HEK293T (cell line): ENCODE measurements around the gene TSPAN9.

Source experiments
- ARNT ChIP-seq: fragments of 450-650 bp; IDR thresholded peaks from 2 replicates; pipeline ENCODE4 v1.6.1; 2017; ENCODE audit warnings: mild to moderate bottlenecking
- CTBP1 ChIP-seq: fragments of 450-650 bp; IDR thresholded peaks from 2 replicates; pipeline ENCODE4 v1.6.1; 2016; ENCODE audit warnings: borderline replicate concordance
- FOXA1 ChIP-seq: fragments of 450-650 bp; IDR thresholded peaks from 2 replicates; pipeline ENCODE4 v1.6.1; 2016; ENCODE audit warnings: mild to moderate bottlenecking
- LEF1 ChIP-seq: fragments of 450-650 bp; IDR thresholded peaks from 2 replicates; pipeline ENCODE4 v1.6.1; 2017; ENCODE audit warnings: mild to moderate bottlenecking, borderline replicate concordance
- NFRKB ChIP-seq: fragments of 450-650 bp; IDR thresholded peaks from 2 replicates; pipeline ENCODE4 v1.6.1; 2016; ENCODE audit warnings: mild to moderate bottlenecking, moderate library complexity
- SP1 ChIP-seq: fragments of 450-650 bp; IDR thresholded peaks from 2 replicates; pipeline ENCODE4 v1.6.1; 2017
- SUZ12 ChIP-seq: fragments of 450-650 bp; IDR thresholded peaks from 2 replicates; pipeline ENCODE4 v1.6.1; 2016; ENCODE audit warnings: mild to moderate bottlenecking
- TARDBP ChIP-seq: fragments of 450-650 bp; IDR thresholded peaks from 2 replicates; pipeline ENCODE4 v1.6.1; 2016

- TF ChIP-seq CTBP1 (no peak), FOXA1 (no peak), TARDBP (no peak), SUZ12 (no peak), SP1 (no peak), LEF1 (no peak), ARNT (no peak), NFRKB (no peak)
Observed at GRCh38 chr12:3134126-3134525, 56.9 kb downstream of the TSPAN9 start.
